PFSK-1 (cell line): ENCODE measurements around the gene MOB3A. TPM values are rescaled to one million over a fixed set of nuclear protein-coding genes. Genes with fewer than 3 reads are reported as not detected.

Source experiments
- FOXP2 ChIP-seq: optimal IDR thresholded peaks from 2 replicates; pipeline ENCODE3; 2011; ENCODE audit warnings: borderline replicate concordance, control low read depth, inconsistent platforms; ENCODE audit not compliant: insufficient read depth; ENCODE audit errors: extremely low read length, extremely low read depth
- POLR2AphosphoS5 ChIP-seq: IDR thresholded peaks from 2 replicates; pipeline ENCODE4 v1.6.1; 2012; ENCODE audit warnings: low read depth, mild to moderate bottlenecking, control low read depth, low read length, moderate library complexity
- REST ChIP-seq, 2 experiments: IDR thresholded peaks; 2 replicates each; pipeline versions ENCODE4 v1.6.1 to v1.8.0; 2011 to 2012; ENCODE audit warnings: low read depth in 2 of 2, low read length in 2 of 2, control low read depth in 1 of 2, inconsistent platforms in 1 of 2, mild to moderate bottlenecking in 1 of 2, moderate library complexity in 1 of 2; ENCODE audit not compliant: insufficient read depth in 1 of 2
- SIN3A ChIP-seq: IDR thresholded peaks from 2 replicates; pipeline ENCODE4 v1.6.1; 2012; ENCODE audit warnings: mild to moderate bottlenecking, low read length, moderate library complexity, borderline replicate concordance; ENCODE audit not compliant: insufficient read depth
- TAF1 ChIP-seq: IDR thresholded peaks from 2 replicates; pipeline ENCODE4 v1.6.1; 2012; ENCODE audit warnings: low read length, control low read depth, borderline replicate concordance; ENCODE audit not compliant: insufficient read depth
- polyA plus RNA-seq: library from polyadenylated mRNA; unstranded; fragments of >200 nt; gene quantifications from one replicate; pipeline ENCODE4 v1.2.1, GENCODE V29; 2012; ENCODE audit warnings: low read depth, missing spikeins; ENCODE audit not compliant: insufficient read length

Gene MOB3A
- polyA plus RNA-seq = 24.1 TPM

- peak; percentile 73; the same call in 1 of the 2 replicates for TF ChIP-seq TAF1
- TF ChIP-seq SIN3A = peak; percentile 82; the same call in 1 of the 2 replicates
- TF ChIP-seq POLR2AphosphoS5 = peak; percentile 57; the same call in 1 of the 2 replicates
- TF ChIP-seq FOXP2 = peak; percentile 91
- no peak for TF ChIP-seq REST (IDR thresholded peaks at IDR 0.05; ENCODE audit: insufficient read depth in 1 of 2, low read depth in 2 of 2, low read length in 2 of 2)
Measured at GRCh38 chr19:2096034-2096479, at the start of gene MOB3A. TSS of gene MOB3A (minus strand) at chr19:2096326. CDS start at chr19:2078560, 17,766 bp downstream.

GRCh38 chr19:2145831-2146241, 49.7 kb upstream of the MOB3A start:
- TF ChIP-seq SIN3A (no peak), POLR2AphosphoS5 (no peak), TAF1 (no peak), REST (IDR thresholded peaks at IDR 0.05; ENCODE audit: insufficient read depth in 1 of 2, low read depth in 2 of 2, low read length in 2 of 2) (peak; percentile 80 to 88)

GRCh38 chr19:2144190-2144589, 48.1 kb upstream of the MOB3A start:
- TF ChIP-seq TAF1 = no peak

- TF ChIP-seq SIN3A (no peak), REST (IDR thresholded peaks at IDR 0.05; ENCODE audit: insufficient read depth in 1 of 2, low read depth in 2 of 2, low read length in 2 of 2) (no peak), TAF1 (no peak), FOXP2 (no peak)
Measured at GRCh38 chr19:2142173-2142829, 46.2 kb upstream of the MOB3A start.

GRCh38 chr19:2140138-2140569, 44.0 kb upstream of the MOB3A start:
- TF ChIP-seq POLR2AphosphoS5 (no peak), SIN3A (no peak), FOXP2 (no peak), REST (IDR thresholded peaks at IDR 0.05; ENCODE audit: insufficient read depth in 1 of 2, low read depth in 2 of 2, low read length in 2 of 2) (no peak), TAF1 (no peak)
